ENCODE data around the gene PLCXD1. TPM values are rescaled to one million over a fixed set of nuclear protein-coding genes. Genes with fewer than 3 reads are reported as not detected.

The PLCXD1 gene
- total and polyA plus RNA-seq, 9 of the 15 experiments (the other 6 are each of a cell fraction or from before 2014, with no cell fraction given): 6.0 to 60.2 (median 39.5) TPM

DNA sequence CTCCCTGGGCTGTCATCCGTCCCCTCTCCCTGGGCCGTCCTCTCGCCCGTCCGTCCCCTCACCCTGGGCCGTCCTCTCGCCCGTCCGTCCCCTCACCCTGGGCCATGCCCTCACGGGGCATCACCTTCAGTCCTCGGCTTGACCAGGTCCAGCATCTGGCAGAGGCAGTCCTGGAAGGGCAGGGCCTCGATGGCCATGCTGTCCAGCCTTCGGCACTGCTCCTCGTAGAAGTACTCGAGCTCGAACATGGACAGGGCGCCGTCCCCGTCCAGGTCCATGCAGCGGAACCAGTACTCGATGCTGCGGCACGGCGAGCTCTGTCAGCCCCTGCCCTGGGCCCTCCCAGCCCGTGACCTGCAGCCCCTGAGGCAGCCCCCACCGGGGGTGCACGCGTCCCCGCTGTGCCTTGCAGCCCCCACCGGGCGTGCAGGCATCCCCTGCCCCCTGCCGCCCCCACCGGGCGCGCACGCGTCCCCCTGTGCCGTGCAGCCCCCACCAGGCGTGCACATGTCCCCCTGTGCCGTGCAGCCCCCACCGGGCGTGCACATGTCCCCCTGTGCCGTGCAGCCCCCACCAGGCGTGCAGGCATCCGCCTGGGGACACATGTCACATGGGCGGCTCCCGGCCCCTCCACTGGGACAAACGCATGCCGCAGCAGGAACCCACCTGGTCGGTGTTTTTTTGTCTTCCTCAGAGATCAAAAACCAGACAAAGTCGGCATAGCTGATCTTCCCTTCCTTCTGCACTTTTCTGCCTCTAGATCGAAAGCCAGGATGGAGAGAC, 59.7 kb downstream of the PLCXD1 start:
- intact Hi-C loops (cut with micrococcal nuclease): no loop called here
- no peak overlapping the region for H2AFZ ChIP-seq (ENCODE audit: low read depth, low read length)
- H3K4me3 ChIP-seq: no peak overlapping the region
- H3K79me2 ChIP-seq (ENCODE audit: control insufficient read depth, insufficient read depth, low read length): no peaks in the 10 kb centered on the region
- no peaks in the 10 kb centered on the region for H3K9me3 ChIP-seq (replicated peaks; ENCODE audit: control insufficient read depth, insufficient read depth, low read depth, low read length)
- 85% methylated on average over 19 of the region's 52 CpGs for WGBS (ENCODE audit: insufficient coverage, low coverage, missing lambda C conversion rate)
- no peak overlapping the region for H3K9ac ChIP-seq (ENCODE audit: insufficient read depth in 1 of 2, low read depth in 2 of 2, low read length in 2 of 2)
- no peaks in the 10 kb centered on the region for H3K27me3 ChIP-seq (ENCODE audit: control insufficient read depth in 2 of 2, insufficient read depth in 2 of 2, low read length in 2 of 2)
- no TSS peak for BruUV-seq (replicated peaks)
- H3K4me1 ChIP-seq (replicated peaks in 1 of 2; ENCODE audit: control insufficient read depth in 2 of 2, insufficient read depth in 2 of 2, low read length in 2 of 2): peaks cover 0 to 3% of the 10 kb centered on the region in 2 experiments; a peak in 2 of 5 replicates
- no peak overlapping the region for H3K27ac ChIP-seq (ENCODE audit: extremely low read depth, low read depth, low read length)
- no peaks in the 10 kb centered on the region for H3K9me1 ChIP-seq (ENCODE audit: control insufficient read depth, insufficient read depth, low read length)
- FAIRE-seq (no peak), DNase-seq (ENCODE audit: extremely low read depth in 1 of 4, low spot score in 3 of 4) (no peak), ATAC-seq (no peak)
- in situ Hi-C loops (cut with MboI): no loop called here
- H4K20me1 ChIP-seq (replicated peaks; ENCODE audit: control insufficient read depth, insufficient read depth, low read length): no peaks in the 10 kb centered on the region
- ChIA-PET POLR2A (no interaction called here), CTCF (ENCODE audit: low intra/inter-chr PET ratio) (no interaction called here)
- no peak overlapping the region for H3K4me2 ChIP-seq (ENCODE audit: insufficient read depth, low read length)
- no peaks in the 10 kb centered on the region for H3K36me3 ChIP-seq (ENCODE audit: control insufficient read depth, insufficient read depth, low read length)
- TF ChIP-seq SAFB (IDR thresholded peaks at IDR 0.05; ENCODE audit: borderline replicate concordance, low read depth, low read length) (no peak), THAP7 (CRISPR knock-in tag; IDR thresholded peaks at IDR 0.05) (no peak), ZNF696 (CRISPR knock-in tag; conservative IDR thresholded peaks at IDR 0.05) (no peak), KLF1 (tag; IDR thresholded peaks at IDR 0.05) (no peak), RBFOX2 (IDR thresholded peaks at IDR 0.05; ENCODE audit: low read depth, low read length) (no peak), PTRF (tag; IDR thresholded peaks at IDR 0.05) (no peak), ESRRB (CRISPR knock-in tag; IDR thresholded peaks at IDR 0.05; ENCODE audit: borderline replicate concordance) (no peak)
- TF ChIP-seq, protein P1, sequence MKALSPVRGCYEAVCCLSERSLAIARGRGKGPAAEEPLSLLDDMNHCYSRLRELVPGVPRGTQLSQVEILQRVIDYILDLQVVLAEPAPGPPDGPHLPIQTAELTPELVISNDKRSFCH (CRISPR knock-in tag; IDR thresholded peaks at IDR 0.05): no peak
- TF ChIP-seq, protein P1 (tag; IDR thresholded peaks at IDR 0.05): no peak
- TF ChIP-seq, protein P2, sequence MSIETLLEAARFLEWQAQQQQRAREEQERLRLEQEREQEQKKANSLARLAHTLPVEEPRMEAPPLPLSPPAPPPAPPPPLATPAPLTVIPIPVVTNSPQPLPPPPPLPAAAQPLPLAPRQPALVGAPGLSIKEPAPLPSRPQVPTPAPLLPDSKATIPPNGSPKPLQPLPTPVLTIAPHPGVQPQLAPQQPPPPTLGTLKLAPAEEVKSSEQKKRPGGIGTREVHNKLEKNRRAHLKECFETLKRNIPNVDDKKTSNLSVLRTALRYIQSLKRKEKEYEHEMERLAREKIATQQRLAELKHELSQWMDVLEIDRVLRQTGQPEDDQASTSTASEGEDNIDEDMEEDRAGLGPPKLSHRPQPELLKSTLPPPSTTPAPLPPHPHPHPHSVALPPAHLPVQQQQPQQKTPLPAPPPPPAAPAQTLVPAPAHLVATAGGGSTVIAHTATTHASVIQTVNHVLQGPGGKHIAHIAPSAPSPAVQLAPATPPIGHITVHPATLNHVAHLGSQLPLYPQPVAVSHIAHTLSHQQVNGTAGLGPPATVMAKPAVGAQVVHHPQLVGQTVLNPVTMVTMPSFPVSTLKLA (conservative IDR thresholded peaks at IDR 0.05): no peak
- TF ChIP-seq, protein P3, sequence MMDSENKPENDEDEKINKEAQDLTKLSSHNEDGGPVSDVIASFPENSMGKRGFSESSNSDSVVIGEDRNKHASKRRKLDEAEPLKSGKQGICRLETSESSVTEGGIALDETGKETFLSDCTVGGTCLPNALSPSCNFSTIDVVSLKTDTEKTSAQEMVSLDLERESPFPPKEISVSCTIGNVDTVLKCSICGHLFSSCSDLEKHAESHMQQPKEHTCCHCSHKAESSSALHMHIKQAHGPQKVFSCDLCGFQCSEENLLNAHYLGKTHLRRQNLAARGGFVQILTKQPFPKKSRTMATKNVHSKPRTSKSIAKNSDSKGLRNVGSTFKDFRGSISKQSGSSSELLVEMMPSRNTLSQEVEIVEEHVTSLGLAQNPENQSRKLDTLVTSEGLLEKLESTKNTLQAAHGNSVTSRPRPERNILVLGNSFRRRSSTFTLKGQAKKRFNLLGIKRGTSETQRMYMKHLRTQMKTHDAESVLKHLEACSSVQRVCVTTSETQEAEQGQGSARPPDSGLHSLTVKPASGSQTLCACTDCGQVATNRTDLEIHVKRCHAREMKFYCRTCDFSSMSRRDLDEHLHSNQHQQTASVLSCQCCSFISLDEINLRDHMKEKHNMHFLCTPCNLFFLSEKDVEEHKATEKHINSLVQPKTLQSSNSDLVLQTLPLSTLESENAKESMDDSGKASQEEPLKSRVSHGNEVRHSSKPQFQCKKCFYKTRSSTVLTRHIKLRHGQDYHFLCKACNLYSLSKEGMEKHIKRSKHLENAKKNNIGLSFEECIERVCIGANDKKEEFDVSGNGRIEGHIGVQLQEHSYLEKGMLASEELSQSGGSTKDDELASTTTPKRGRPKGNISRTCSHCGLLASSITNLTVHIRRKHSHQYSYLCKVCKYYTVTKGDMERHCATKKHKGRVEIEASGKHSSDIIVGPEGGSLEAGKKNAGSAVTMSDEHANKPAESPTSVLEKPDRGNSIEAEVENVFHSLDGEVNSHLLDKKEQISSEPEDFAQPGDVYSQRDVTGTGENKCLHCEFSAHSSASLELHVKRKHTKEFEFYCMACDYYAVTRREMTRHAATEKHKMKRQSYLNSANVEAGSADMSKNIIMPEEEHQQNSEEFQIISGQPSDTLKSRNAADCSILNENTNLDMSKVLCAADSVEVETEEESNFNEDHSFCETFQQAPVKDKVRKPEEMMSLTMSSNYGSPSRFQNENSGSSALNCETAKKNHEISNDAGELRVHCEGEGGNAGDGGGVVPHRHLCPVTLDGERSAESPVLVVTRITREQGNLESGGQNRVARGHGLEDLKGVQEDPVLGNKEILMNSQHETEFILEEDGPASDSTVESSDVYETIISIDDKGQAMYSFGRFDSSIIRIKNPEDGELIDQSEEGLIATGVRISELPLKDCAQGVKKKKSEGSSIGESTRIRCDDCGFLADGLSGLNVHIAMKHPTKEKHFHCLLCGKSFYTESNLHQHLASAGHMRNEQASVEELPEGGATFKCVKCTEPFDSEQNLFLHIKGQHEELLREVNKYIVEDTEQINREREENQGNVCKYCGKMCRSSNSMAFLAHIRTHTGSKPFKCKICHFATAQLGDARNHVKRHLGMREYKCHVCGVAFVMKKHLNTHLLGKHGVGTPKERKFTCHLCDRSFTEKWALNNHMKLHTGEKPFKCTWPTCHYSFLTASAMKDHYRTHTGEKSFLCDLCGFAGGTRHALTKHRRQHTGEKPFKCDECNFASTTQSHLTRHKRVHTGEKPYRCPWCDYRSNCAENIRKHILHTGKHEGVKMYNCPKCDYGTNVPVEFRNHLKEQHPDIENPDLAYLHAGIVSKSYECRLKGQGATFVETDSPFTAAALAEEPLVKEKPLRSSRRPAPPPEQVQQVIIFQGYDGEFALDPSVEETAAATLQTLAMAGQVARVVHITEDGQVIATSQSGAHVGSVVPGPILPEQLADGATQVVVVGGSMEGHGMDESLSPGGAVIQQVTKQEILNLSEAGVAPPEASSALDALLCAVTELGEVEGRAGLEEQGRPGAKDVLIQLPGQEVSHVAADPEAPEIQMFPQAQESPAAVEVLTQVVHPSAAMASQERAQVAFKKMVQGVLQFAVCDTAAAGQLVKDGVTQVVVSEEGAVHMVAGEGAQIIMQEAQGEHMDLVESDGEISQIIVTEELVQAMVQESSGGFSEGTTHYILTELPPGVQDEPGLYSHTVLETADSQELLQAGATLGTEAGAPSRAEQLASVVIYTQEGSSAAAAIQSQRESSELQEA (IDR thresholded peaks at IDR 0.05; ENCODE audit: low read depth): no peak
